ENCODE measurements around the gene HES5. TPM values are rescaled to one million over a fixed set of nuclear protein-coding genes. Genes with fewer than 3 reads are reported as not detected.

HES5 gene
- total RNA-seq, 3 donors from 2014 or later = 1.3 to 7.8 (median 1.6) TPM

DNA sequence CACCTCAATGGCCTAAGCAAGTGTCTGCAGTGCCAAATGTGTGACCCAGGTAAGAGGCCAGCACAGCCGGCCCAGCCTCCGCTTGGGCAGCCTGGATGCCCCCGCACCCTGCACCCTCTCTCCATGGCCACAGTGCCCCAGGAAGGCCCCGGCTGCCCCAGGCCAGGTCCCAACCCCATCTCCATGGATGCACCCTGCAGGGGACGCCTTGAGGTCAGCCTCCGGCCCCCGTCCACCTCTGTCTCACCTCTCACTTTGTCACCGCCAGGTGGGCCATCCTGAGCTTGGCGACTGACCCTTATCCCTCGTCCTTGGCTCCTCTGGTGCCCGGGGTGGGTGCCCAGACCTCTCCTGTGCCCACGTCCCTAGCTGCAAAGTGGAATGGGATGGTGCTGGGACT lies 28.4 kb upstream of the HES5 start:
- no peaks in the 10 kb centered on the region for H3K9me3 ChIP-seq
- TF ChIP-seq, protein P1, sequence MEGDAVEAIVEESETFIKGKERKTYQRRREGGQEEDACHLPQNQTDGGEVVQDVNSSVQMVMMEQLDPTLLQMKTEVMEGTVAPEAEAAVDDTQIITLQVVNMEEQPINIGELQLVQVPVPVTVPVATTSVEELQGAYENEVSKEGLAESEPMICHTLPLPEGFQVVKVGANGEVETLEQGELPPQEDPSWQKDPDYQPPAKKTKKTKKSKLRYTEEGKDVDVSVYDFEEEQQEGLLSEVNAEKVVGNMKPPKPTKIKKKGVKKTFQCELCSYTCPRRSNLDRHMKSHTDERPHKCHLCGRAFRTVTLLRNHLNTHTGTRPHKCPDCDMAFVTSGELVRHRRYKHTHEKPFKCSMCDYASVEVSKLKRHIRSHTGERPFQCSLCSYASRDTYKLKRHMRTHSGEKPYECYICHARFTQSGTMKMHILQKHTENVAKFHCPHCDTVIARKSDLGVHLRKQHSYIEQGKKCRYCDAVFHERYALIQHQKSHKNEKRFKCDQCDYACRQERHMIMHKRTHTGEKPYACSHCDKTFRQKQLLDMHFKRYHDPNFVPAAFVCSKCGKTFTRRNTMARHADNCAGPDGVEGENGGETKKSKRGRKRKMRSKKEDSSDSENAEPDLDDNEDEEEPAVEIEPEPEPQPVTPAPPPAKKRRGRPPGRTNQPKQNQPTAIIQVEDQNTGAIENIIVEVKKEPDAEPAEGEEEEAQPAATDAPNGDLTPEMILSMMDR (IDR thresholded peaks at IDR 0.05) = no peak
- no peak overlapping the region for H3K4me3 ChIP-seq
- intact Hi-C loops (cut with DNase I, micrococcal nuclease) = no loop called here
- ATAC-seq (no peak), DNase-seq (peak in 1 of 3 donors; percentile 58)
- peaks cover 42% of the 10 kb centered on the region for H3K4me1 ChIP-seq (ENCODE audit: low read depth)
- peaks cover 5% of the 10 kb centered on the region for H3K36me3 ChIP-seq (ENCODE audit: low read depth)

DNA sequence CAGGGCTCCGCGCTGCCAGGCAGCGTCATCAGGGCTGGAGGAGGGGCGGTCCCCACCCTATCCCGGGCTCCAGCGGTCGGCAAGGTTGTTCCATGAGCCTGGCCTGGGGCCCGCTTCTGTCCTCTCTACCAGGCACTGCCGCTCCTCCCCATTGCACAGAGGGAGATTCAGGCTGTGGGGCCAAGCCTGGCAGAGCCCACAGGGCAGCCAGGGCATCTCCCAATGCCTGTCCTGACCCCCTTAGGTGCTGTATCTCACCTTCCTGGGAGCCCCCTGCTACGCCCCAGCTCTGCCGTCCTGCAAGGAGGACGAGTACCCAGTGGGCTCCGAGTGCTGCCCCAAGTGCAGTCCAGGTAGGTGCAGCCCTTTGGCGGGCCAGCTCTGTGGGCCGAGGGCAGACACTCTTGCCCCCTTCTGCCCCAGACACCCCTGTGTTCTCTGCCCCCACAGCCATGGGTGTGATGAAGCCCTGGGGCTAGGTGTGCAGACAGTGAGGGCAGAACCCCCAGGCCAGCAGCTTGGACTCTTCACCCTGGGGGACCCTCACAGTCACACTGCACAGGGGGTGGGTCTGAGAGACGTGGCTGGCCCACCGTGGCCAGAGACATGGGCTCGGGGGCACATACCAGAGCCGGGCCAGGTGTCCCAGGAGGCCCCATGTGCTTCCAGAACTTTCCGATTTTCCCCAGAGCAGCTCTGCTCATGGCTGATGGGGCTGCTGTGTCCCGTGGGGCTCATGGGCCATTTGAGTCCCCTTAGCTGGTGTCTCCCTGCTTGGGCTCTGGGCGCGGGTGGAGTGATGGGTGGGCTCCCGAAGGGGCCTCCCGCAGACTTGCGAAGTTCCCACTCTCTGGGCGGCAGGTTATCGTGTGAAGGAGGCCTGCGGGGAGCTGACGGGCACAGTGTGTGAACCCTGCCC lies 27.7 kb upstream of the HES5 start:
- Histone ChIP-seq H3K36me3 (ENCODE audit: low read depth) (peaks cover 5% of the 10 kb centered on the region), H3K9me3 (no peaks in the 10 kb centered on the region), H3K4me1 (ENCODE audit: low read depth) (peaks cover 42% of the 10 kb centered on the region), H3K4me3 (peak overlapping the region; percentile 72)
- intact Hi-C loops (cut with DNase I, micrococcal nuclease) = no loop called here
- ATAC-seq (peak; percentile 63), DNase-seq (peak; percentile 85 to 88 (median 86))
- TF ChIP-seq, protein P1 (IDR thresholded peaks at IDR 0.05) = no peak

DNA sequence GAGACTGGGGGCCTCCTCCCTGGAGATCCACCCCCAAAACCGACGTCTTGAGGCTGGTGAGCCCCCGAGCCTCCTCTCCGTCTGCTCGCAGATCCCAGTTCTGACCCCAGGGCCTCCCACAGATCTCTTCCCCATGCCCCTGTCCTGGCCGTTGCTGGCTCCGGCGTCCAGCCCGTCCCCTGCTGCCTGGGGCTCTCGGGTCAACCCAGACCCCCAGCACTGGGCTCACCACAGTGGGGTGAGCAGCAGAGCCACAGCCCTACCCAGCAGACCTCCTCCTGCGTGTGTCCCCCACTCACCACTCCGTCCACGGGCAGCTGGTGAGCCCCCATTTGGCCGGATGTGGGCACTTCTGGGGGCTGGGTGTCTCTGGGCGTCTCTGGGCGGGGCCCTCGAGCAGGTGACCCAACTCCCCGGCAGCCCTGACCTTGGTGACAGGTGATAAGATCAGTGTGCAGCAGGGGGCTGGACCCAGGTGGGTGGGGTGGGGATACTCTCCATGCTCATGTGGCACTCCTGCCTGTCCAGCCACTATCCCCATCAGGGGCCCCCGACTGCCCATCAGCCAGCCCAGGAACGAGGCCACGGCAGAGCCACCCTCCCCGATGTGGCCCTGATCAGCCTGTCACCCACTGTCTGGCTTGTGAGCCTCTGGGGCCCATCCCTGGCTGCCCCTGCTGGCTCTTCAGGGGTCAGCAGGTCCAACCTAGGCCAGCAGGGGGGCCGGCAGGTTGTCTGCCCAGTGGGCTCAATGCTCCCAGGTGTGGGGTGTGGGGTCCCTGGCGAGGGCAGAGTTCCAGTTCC lies 26.8 kb upstream of the HES5 start:
- H3K4me3 ChIP-seq = peak overlapping the region; percentile 72
- intact Hi-C loops (cut with DNase I, micrococcal nuclease) = no loop called here
- H3K36me3 ChIP-seq (ENCODE audit: low read depth) = peaks cover 5% of the 10 kb centered on the region
- peaks cover 42% of the 10 kb centered on the region for H3K4me1 ChIP-seq (ENCODE audit: low read depth)
- ATAC-seq (peak; percentile 71), DNase-seq (peak; percentile 85 to 92 (median 89))
- TF ChIP-seq, protein P1 (IDR thresholded peaks at IDR 0.05) = no peak
- H3K9me3 ChIP-seq = no peaks in the 10 kb centered on the region

- Histone ChIP-seq H3K36me3 (ENCODE audit: low read depth) (peaks cover 5% of the 10 kb centered on the region), H3K4me3 (peak within 1 kb of the TSS; percentile 72), H3K4me1 (ENCODE audit: low read depth) (peaks cover 42% of the 10 kb centered on the region), H3K9me3 (no peaks in the 10 kb centered on the region)
- TF ChIP-seq, protein P1 (IDR thresholded peaks at IDR 0.05) = no peak
- ATAC-seq (peak; percentile 60), DNase-seq (peak; percentile 76 to 84 (median 80))
- intact Hi-C loops (cut with DNase I, micrococcal nuclease) = no loop called here
Observed at GRCh38 chr1:2556277-2556677, 26.2 kb upstream of the HES5 start, which contains the start of gene TNFRSF14. TSS of gene TNFRSF14 (plus strand) at chr1:2556371. CDS start at chr1:2556665, 294 bp downstream.

DNA sequence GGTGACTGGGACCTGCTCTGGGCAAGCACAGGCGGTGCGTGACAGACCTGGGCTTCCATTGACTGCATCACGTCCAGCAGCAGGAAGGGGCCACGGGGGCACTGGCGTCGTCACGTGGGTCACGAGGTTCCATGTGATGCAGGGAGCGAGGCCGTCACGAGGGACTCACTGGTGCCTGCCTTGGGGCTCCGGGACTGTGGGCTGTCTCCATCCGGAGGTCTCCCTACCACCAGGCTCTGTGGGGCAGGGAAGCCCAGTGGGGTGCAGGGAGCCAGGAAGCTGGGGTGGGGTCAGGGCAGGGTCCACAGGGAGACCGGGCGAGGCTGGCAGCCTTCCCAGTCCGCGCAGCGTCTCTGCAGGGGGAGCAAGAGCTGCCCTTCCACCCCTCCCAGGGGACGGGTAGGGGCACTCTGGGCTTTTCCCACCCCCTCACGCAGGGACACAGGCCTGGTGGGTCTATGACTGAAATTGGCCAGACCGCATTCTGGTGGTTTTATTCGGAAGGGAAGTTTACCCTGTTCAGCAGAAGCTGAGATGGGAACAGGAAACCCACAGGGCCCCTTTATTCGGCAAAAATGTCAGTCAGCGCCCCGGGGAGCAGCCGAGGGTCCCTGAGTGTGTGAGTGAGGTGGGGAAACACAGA lies 25.7 kb upstream of the HES5 start:
- Histone ChIP-seq H3K4me1 (ENCODE audit: low read depth) (peaks cover 42% of the 10 kb centered on the region), H3K4me3 (peak overlapping the region; percentile 72), H3K36me3 (ENCODE audit: low read depth) (peaks cover 5% of the 10 kb centered on the region), H3K9me3 (no peaks in the 10 kb centered on the region)
- ATAC-seq (peak; percentile 59), DNase-seq (peak; percentile 91 to 95 (median 92))
- TF ChIP-seq, protein P1 (IDR thresholded peaks at IDR 0.05) = no peak
- intact Hi-C loops (cut with DNase I, micrococcal nuclease) = no loop called here
